HG02884 (cell line): ENCODE data around the gene CXCL12.

Experiments used
- ATAC-seq: cut with Tn5 transposase; IDR thresholded peaks from one replicate; pipeline ENCODE4 v1.9.1; 2021; ENCODE audit warnings: mild to moderate bottlenecking, moderate library complexity; ENCODE audit not compliant: unreplicated experiment

The CXCL12 gene

GRCh38 chr10:44385696-44386441 lies 972 bp upstream of the CXCL12 start:
- no peak for ATAC-seq

GRCh38 chr10:44384601-44385025 lies 284 bp downstream of the CXCL12 start:
- ATAC-seq = no peak

- ATAC-seq = no peak
Observed at GRCh38 chr10:44383749-44384600, 922 bp downstream of the CXCL12 start.

- no peak for ATAC-seq
Observed at GRCh38 chr10:44382981-44383748, 1.7 kb downstream of the CXCL12 start.

- no peak for ATAC-seq
Observed at GRCh38 chr10:44382131-44382858, 2.6 kb downstream of the CXCL12 start.

- ATAC-seq = no peak
Observed at GRCh38 chr10:44380829-44381600, 3.9 kb downstream of the CXCL12 start.

GRCh38 chr10:44379907-44380306 lies 5.0 kb downstream of the CXCL12 start:
- no peak for ATAC-seq

- ATAC-seq = no peak
Observed at GRCh38 chr10:44378626-44379025, 6.3 kb downstream of the CXCL12 start.

- ATAC-seq = no peak
Observed at GRCh38 chr10:44377651-44378310, 7.1 kb downstream of the CXCL12 start.

GRCh38 chr10:44376472-44377099 lies 8.3 kb downstream of the CXCL12 start:
- ATAC-seq = no peak

GRCh38 chr10:44374155-44374554 lies 10.7 kb downstream of the CXCL12 start:
- ATAC-seq = no peak

GRCh38 chr10:44373341-44373995 lies 11.4 kb downstream of the CXCL12 start:
- no peak for ATAC-seq

GRCh38 chr10:44372181-44372580 lies 12.7 kb downstream of the CXCL12 start:
- no peak for ATAC-seq

GRCh38 chr10:44370731-44371248 lies 14.1 kb downstream of the CXCL12 start:
- ATAC-seq = no peak

- ATAC-seq = no peak
Observed at GRCh38 chr10:44369854-44370253, 15.0 kb downstream of the CXCL12 start.

- no peak for ATAC-seq
Observed at GRCh38 chr10:44369296-44369695, 15.6 kb downstream of the CXCL12 start.

GRCh38 chr10:44368637-44369036 lies 16.3 kb downstream of the CXCL12 start:
- ATAC-seq = no peak

- ATAC-seq = no peak
Observed at GRCh38 chr10:44366941-44367630, 17.8 kb downstream of the CXCL12 start.
